Adrenal gland (tissue), 12 donors: ENCODE measurements around the gene OGDH. TPM values are rescaled to one million over a fixed set of nuclear protein-coding genes. Genes with fewer than 3 reads are reported as not detected.
"Not testable (repeated sequence)": the region's sequence is repeated elsewhere in the genome, so short reads cannot be mapped to it uniquely, and the experiment has no call there.

Source experiments
- DNase-seq, 7 donors: peaks; one replicate each; pipeline ENCODE4 v3.0.0-alpha.2; 2019 to 2020
- H3K27ac ChIP-seq, 5 donors: fragments of 200-600 bp; sonication (generic) in 4 of 5; 1 replicate in 3 of 5; 2 replicates in 2 of 5; pipeline versions ENCODE4 v1.5.1 to v1.8.0; 2016 to 2020; ENCODE audit warnings: mild to moderate bottlenecking in 1 of 5
- H3K27me3 ChIP-seq: fragments of 200-600 bp; 2 replicates; pipeline ENCODE4 v1.8.0; 2021
- H3K36me3 ChIP-seq, 2 donors: fragments of 200-600 bp; replicated peaks in 1 of 2; 1 replicate in 1 of 2; 2 replicates in 1 of 2; pipeline versions ENCODE4 v1.5.1 to v1.8.0; 2018 to 2022
- H3K4me1 ChIP-seq, 2 donors: fragments of 200-600 bp; replicated peaks in 1 of 2; 1 replicate in 1 of 2; 2 replicates in 1 of 2; pipeline versions ENCODE4 v1.5.1 to v1.8.0; 2018 to 2021
- H3K4me3 ChIP-seq, 4 donors: fragments of 200-600 bp; sonication (generic) in 3 of 4; one replicate each; pipeline ENCODE4 v1.5.1; 2016 to 2018
- H3K9me3 ChIP-seq, 3 donors: fragments of 200-600 bp; sonication (generic) in 1 of 3; replicated peaks in 1 of 3; 1 replicate in 2 of 3; 2 replicates in 1 of 3; pipeline versions ENCODE4 v1.5.1 to v1.8.0; 2016 to 2021
- POLR2A ChIP-seq, 2 donors: fragments of 450-650 bp; IDR thresholded peaks; one replicate each; pipeline ENCODE4 v1.6.1; 2017; ENCODE audit warnings: antibody characterized with exemption in 2 of 2, mild to moderate bottlenecking in 2 of 2, moderate library complexity in 1 of 2
- WGBS, 4 donors: extraction: QIAGEN DNeasy Blood & Tissue Kit in 2 of 4; methylation state at CpG; one replicate each; pipeline versions ENCODE4 v1.1.5 to v1.1.7; 2013 to 2017; 5-methylcytosine and 5-hydroxymethylcytosine counted together
- intact Hi-C, 2 donors: fragments of 100-400 bp; cut with DNase I; formaldehyde crosslinking; loops; one replicate each; pipeline versions ENCODE4 v1.14.1 to v1.15.0; 2022 to 2023
- polyA plus RNA-seq, 3 donors: library from polyadenylated mRNA; stranded (reverse); fragments of 200-250 nt in 2 of 3; fragments of 350-450 nt in 1 of 3; fragmentation: Illumina TruSeq in 1 of 3; extraction: RNeasy Lipid Tissue Mini Kit (QIAGEN cat#74804) in 1 of 3; gene quantifications; one replicate each; pipeline ENCODE4 v1.2.3, GENCODE V29; 2013 to 2014
- total RNA-seq, 9 donors: library from RNA; depleted of rRNA in 4 of 9; stranded (reverse); fragments of >200 nt in 4 of 9; fragments of 120-200 nt in 1 of 9; fragmentation: NEBNext Ultra II Directional in 1 of 9; extraction: Animal tissue kit (Norgen Biotek cat#: 25700) in 1 of 9; gene quantifications; one replicate each; pipeline versions ENCODE4 v1.1.0 to v1.2.4, GENCODE V29; 2013 to 2023
- TF ChIP-seq, protein P1 (sequence below), 6 experiments: fragments of 450-650 bp in 4 of 6; fragments of 200-600 bp in 2 of 6; sonication (generic) in 1 of 6; IDR thresholded peaks; 1 replicate in 5 of 6; 2 replicates in 1 of 6; pipeline versions ENCODE4 v1.5.1 to v1.8.0; 2016 to 2021; ENCODE audit warnings: antibody characterized with exemption in 6 of 6, mild to moderate bottlenecking in 2 of 6, moderate library complexity in 1 of 6
- donor health status: healthy with polysubstance abuse.
- donor health status: Bipolar disorder and iron deficiency.
- donor health status: DM: yes; HTN: yes; CAD: no.
- donor health status: DM: no; HTN: no; CAD: no.
- donor health status: DM: no; HTN: no; CAD: no.
- donor health status: DM: yes; HTN: yes; CAD: no.

Gene OGDH
- total and polyA plus RNA-seq, 12 donors = 46.0 to 284 (median 144) TPM

- H3K4me1 ChIP-seq = no peaks in the 10 kb centered on the region
- no peak for TF ChIP-seq POLR2A (IDR thresholded peaks at IDR 0.05)
- TF ChIP-seq, protein P1, sequence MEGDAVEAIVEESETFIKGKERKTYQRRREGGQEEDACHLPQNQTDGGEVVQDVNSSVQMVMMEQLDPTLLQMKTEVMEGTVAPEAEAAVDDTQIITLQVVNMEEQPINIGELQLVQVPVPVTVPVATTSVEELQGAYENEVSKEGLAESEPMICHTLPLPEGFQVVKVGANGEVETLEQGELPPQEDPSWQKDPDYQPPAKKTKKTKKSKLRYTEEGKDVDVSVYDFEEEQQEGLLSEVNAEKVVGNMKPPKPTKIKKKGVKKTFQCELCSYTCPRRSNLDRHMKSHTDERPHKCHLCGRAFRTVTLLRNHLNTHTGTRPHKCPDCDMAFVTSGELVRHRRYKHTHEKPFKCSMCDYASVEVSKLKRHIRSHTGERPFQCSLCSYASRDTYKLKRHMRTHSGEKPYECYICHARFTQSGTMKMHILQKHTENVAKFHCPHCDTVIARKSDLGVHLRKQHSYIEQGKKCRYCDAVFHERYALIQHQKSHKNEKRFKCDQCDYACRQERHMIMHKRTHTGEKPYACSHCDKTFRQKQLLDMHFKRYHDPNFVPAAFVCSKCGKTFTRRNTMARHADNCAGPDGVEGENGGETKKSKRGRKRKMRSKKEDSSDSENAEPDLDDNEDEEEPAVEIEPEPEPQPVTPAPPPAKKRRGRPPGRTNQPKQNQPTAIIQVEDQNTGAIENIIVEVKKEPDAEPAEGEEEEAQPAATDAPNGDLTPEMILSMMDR (IDR thresholded peaks at IDR 0.05) = no peak
- intact Hi-C loops = no loop called here
- H3K9me3 ChIP-seq = no peaks in the 10 kb centered on the region
- H3K36me3 ChIP-seq = no peaks in the 10 kb centered on the region
- no peak for DNase-seq
- no peaks in the 10 kb centered on the region for H3K27me3 ChIP-seq
- no peak overlapping the region for H3K4me3 ChIP-seq
- WGBS, 4 donors = 58 to 62% (median 59%) methylated on average over 6 of the region's 6 CpGs
- no peak overlapping the region for H3K27ac ChIP-seq
Measured at GRCh38 chr7:44727158-44727936, 120.9 kb downstream of the OGDH start.

DNA sequence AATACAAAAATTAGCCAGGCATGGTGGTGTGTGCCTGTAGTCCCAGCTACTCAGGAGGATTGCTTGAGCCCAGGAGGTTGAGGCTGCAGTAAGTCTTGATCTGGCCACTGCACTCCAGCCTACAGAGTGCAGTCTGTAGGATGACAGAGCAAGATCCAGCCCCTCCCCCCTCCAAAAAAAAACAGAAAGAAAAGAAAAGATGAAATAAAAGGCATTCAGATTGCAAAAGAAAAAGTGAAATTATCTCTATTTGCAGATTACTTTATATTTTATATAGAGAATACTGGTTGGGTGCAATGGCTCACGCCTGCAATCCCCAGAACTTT lies 121.5 kb downstream of the OGDH start:
- 83 to 98% (median 93%) methylated on average over 1 of the region's 1 CpG for WGBS, 4 donors
- Histone ChIP-seq H3K4me1 (no peaks in the 10 kb centered on the region), H3K4me3 (no peak overlapping the region), H3K9me3 (no peaks in the 10 kb centered on the region), H3K27me3 (no peaks in the 10 kb centered on the region), H3K36me3 (no peaks in the 10 kb centered on the region), H3K27ac (no peak overlapping the region)
- TF ChIP-seq, protein P1 (IDR thresholded peaks at IDR 0.05) = no peak
- no peak for TF ChIP-seq POLR2A (IDR thresholded peaks at IDR 0.05)
- intact Hi-C loops = no loop called here
- DNase-seq = no peak

- H3K27ac ChIP-seq = no peak overlapping the region
- H3K27me3 ChIP-seq = no peaks in the 10 kb centered on the region
- WGBS, 4 donors = 76 to 85% (median 82%) methylated on average over 3 to 12 of the region's 12 CpGs
- H3K9me3 ChIP-seq = no peaks in the 10 kb centered on the region
- TF ChIP-seq POLR2A (IDR thresholded peaks at IDR 0.05) = no peak
- TF ChIP-seq, protein P1 (IDR thresholded peaks at IDR 0.05) = no peak
- H3K4me1 ChIP-seq = no peaks in the 10 kb centered on the region
- no peak for DNase-seq
- no peak overlapping the region for H3K4me3 ChIP-seq
- H3K36me3 ChIP-seq = no peaks in the 10 kb centered on the region
- intact Hi-C loops = no loop called here
Measured at GRCh38 chr7:44729949-44730590, 123.6 kb downstream of the OGDH start.

DNA sequence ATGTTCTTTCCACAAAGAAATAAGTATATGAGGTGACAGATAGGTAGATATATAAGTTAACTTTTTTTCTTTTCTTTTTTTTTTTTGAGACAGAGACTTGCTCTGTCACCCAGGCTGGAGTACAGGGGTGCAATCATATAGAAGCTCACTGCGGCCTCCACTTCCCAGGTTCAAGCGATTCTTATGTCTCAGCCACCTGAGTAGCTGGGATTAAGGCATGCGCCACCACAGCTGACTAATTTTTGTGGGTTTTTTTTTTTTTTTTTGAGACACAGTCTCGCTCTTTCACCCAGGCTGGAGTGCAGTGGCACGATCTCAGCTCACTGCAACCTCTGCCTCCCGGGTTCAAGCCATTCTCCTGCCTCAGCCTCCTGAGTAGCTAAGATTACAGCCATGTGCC lies 126.5 kb downstream of the OGDH start:
- H3K27ac ChIP-seq, H3K4me1 ChIP-seq, H3K27me3 ChIP-seq, H3K4me3 ChIP-seq, intact Hi-C loops, H3K9me3 ChIP-seq, H3K36me3 ChIP-seq, DNase-seq: not testable (repeated sequence)
- 86 to 96% (median 91%) methylated on average over 6 of the region's 6 CpGs for WGBS, 4 donors
